ENCODE measurements around the gene MSRB1. TPM values are rescaled to one million over a fixed set of nuclear protein-coding genes. Genes with fewer than 3 reads are reported as not detected.

The MSRB1 gene
- total and polyA plus RNA-seq, 9 of the 15 experiments (the other 6 are each of a cell fraction or from before 2014, with no cell fraction given), result 5.4 to 33.7 (median 25.7) TPM

GRCh38 chr16:1942810-1943726, at the start of gene MSRB1 (continued):
- TF ChIP-seq ZNF407 (IDR thresholded peaks at IDR 0.05; ENCODE audit: low read depth), result no peak
- TF ChIP-seq ZNF511 (CRISPR knock-in tag; IDR thresholded peaks at IDR 0.05), result peak; percentile 69; the same call in 1 of the 2 replicates
- TF ChIP-seq ZBTB2 (IDR thresholded peaks at IDR 0.05), result peak; percentile 35; the same call in 1 of the 2 replicates
- TF ChIP-seq PCBP1 (IDR thresholded peaks at IDR 0.05; ENCODE audit: low read depth, low read length, poor library complexity, severe bottlenecking), result peak; percentile 50
